Stomach (tissue), 9 donors: ENCODE measurements around the gene AFF4. TPM values are rescaled to one million over a fixed set of nuclear protein-coding genes. Genes with fewer than 3 reads are reported as not detected.

Experiments used
- DNase-seq, 2 donors: peaks; one replicate each; pipeline versions ENCODE4 v3.0.0 to v3.0.0-alpha.2; 2013 to 2019
- H3K27ac ChIP-seq, 5 donors: fragments of 200-600 bp in 4 of 5; sonication (generic) in 4 of 5; one replicate each; pipeline ENCODE4 v1.5.1; 2013 to 2019; ENCODE audit warnings: mild to moderate bottlenecking in 1 of 5, moderate library complexity in 1 of 5
- H3K27me3 ChIP-seq, 3 donors: fragments of 200-600 bp; sonication (generic); one replicate each; pipeline ENCODE4 v1.5.1; 2017 to 2019; ENCODE audit warnings: mixed run types in 1 of 3
- H3K36me3 ChIP-seq, 4 donors: fragments of 200-600 bp; sonication (generic); 1 replicate in 3 of 4; 2 replicates in 1 of 4; pipeline ENCODE4 v1.5.1; 2016 to 2019
- H3K4me1 ChIP-seq, 4 donors: fragments of 200-600 bp; sonication (generic); one replicate each; pipeline ENCODE4 v1.5.1; 2016 to 2019
- H3K4me3 ChIP-seq, 4 donors: fragments of 200-600 bp; sonication (generic) in 3 of 4; one replicate each; pipeline ENCODE4 v1.5.1; 2016 to 2019; ENCODE audit warnings: mild to moderate bottlenecking in 1 of 4
- H3K9me3 ChIP-seq, 4 donors: fragments of 200-600 bp; sonication (generic); one replicate each; pipeline ENCODE4 v1.5.1; 2016 to 2019
- EP300 ChIP-seq: sonication (generic); formaldehyde crosslinking; IDR thresholded peaks from one replicate; pipeline ENCODE4 v1.6.1; 2017; ENCODE audit warnings: antibody characterized with exemption
- POLR2A ChIP-seq, 4 donors: fragments of 450-650 bp; IDR thresholded peaks; one replicate each; pipeline ENCODE4 v1.6.1; 2016; ENCODE audit warnings: antibody characterized with exemption in 4 of 4, control low read depth in 2 of 4, mild to moderate bottlenecking in 1 of 4, moderate library complexity in 1 of 4
- POLR2AphosphoS5 ChIP-seq, 3 donors: sonication (generic); formaldehyde crosslinking; IDR thresholded peaks; one replicate each; pipeline ENCODE4 v1.6.1; 2016; ENCODE audit warnings: antibody characterized with exemption in 3 of 3
- WGBS, 5 donors: extraction: QIAGEN DNeasy Blood & Tissue Kit in 3 of 5; methylation state at CpG; one replicate each; pipeline versions ENCODE4 v1.1.5 to v1.1.7; 2013 to 2018; 5-methylcytosine and 5-hydroxymethylcytosine counted together
- intact Hi-C: fragments of 100-400 bp; cut with DNase I; formaldehyde crosslinking; loops from one replicate; pipeline ENCODE4 v1.15.1; 2023; ENCODE audit warnings: low total_unique reads
- polyA plus RNA-seq, 3 donors: library from polyadenylated mRNA; stranded (reverse); fragments of 200-250 nt; gene quantifications; one replicate each; pipeline ENCODE4 v1.2.3, GENCODE V29; 2013
- small RNA-seq, 4 donors: library from RNA; depleted of rRNA; stranded (forward); fragments of <200 nt; gene quantifications; one replicate each; pipeline ENCODE3, GENCODE V24; 2016
- total RNA-seq, 5 donors: library from RNA; depleted of rRNA; stranded (reverse); fragments of >200 nt; gene quantifications; one replicate each; pipeline versions ENCODE4 v1.1.0 to v1.2.3, GENCODE V29; 2014 to 2016
- TF ChIP-seq, protein P1 (sequence below), 7 experiments: fragments of 450-650 bp in 4 of 7; fragments of 200-600 bp in 3 of 7; sonication (generic) in 3 of 7; IDR thresholded peaks; one replicate each; pipeline ENCODE4 v1.5.1; 2016 to 2019; ENCODE audit warnings: antibody characterized with exemption in 7 of 7, control low read depth in 2 of 7, mild to moderate bottlenecking in 1 of 7
- donor health status: healthy with polysubstance abuse.
- donor health status: Bipolar disorder and iron deficiency.
- donor health status: healthy.

Gene AFF4
- total and polyA plus RNA-seq, 8 donors: 7.0 to 133 (median 50.9) TPM

DNA sequence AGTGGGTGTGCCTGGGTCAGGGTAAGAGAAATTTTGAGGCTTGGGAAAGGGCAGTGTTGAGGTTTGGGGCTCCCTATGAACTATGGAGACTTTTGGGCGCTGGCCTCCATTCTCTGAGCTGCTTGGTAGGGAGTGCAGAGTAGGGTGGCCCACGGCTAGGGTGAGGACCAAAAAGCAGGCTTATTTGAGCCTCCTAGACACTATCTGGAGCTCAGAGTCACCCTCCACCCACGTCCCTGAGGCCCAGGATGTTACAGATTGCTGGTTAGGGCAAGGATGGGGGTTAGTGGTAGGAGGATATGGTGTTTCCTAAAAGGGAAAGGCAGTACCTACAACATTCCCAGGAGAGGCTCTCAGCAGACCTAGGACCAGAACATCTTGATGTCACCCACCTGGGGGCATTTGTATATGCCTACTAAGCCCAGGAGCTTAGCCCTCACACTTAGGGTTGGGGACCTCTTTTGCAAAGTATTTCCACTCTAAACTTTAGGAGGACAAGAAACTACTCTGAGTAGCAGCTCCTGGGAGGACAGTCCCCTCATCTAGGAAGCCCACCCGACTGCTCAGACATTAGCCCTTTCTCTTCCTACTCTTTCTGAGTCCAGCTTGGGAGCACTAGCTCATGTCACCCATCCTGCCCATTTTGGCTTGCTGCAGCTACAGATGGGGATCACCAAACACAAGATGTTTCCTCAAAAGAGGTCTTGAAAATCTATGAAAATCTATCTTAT lies 135.3 kb downstream of the AFF4 start:
- Histone ChIP-seq H3K27me3 (peaks cover 0 to 80% (median 5%) of the 10 kb centered on the region in 3 donors), H3K4me1 (peaks cover 12 to 60% (median 38%) of the 10 kb centered on the region in 4 donors), H3K27ac (no peak overlapping the region), H3K36me3 (peaks cover 0 to 34% (median 26%) of the 10 kb centered on the region in 4 donors), H3K4me3 (peak overlapping the region in 1 of 4 donors; percentile 74), H3K9me3 (no peaks in the 10 kb centered on the region)
- TF ChIP-seq EP300: no peak
- TF ChIP-seq POLR2AphosphoS5 (IDR thresholded peaks at IDR 0.05): no peak
- TF ChIP-seq, protein P1, sequence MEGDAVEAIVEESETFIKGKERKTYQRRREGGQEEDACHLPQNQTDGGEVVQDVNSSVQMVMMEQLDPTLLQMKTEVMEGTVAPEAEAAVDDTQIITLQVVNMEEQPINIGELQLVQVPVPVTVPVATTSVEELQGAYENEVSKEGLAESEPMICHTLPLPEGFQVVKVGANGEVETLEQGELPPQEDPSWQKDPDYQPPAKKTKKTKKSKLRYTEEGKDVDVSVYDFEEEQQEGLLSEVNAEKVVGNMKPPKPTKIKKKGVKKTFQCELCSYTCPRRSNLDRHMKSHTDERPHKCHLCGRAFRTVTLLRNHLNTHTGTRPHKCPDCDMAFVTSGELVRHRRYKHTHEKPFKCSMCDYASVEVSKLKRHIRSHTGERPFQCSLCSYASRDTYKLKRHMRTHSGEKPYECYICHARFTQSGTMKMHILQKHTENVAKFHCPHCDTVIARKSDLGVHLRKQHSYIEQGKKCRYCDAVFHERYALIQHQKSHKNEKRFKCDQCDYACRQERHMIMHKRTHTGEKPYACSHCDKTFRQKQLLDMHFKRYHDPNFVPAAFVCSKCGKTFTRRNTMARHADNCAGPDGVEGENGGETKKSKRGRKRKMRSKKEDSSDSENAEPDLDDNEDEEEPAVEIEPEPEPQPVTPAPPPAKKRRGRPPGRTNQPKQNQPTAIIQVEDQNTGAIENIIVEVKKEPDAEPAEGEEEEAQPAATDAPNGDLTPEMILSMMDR (IDR thresholded peaks at IDR 0.05): no peak
- no peak for TF ChIP-seq POLR2A (IDR thresholded peaks at IDR 0.05)
- WGBS, 5 donors: 85 to 88% (median 87%) methylated on average over 4 of the region's 4 CpGs
- intact Hi-C loops: no loop called here
- DNase-seq: no peak

DNA sequence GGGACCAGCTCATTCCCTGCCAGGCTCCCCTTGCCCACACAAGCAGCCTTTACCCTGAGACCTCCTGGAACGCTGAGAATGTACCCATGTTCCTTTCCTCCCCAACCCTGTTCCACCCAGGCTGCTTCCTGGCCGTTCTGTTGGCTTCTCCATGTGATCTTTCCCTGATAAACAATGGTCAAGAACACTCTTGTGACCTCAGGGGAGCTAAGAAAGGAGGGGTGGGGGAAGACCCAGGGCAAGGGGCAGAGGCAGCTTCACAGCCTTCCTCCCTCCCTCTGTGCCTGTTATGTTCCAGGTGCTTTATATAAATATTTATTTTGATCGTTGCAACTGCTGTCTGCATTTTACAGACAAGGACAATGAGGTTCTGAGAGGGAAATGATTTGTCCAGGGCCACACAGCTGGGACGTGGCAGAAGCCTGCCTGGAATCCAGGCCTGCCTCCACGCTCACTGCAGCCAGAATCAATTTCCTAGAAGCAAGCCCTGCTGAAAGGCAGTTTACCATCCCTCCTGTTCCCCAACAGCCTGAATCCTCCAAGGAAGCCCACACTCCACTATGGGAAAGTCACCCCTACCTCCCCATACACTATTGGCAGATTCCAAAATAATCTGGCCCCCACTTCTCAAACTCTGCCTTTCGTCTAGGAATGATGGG lies 136.9 kb downstream of the AFF4 start:
- 57 to 71% (median 58%) methylated on average over 6 of the region's 6 CpGs for WGBS, 5 donors
- H3K4me3 ChIP-seq: peak overlapping the region in 1 of 4 donors; percentile 29
- no peak for DNase-seq

DNA sequence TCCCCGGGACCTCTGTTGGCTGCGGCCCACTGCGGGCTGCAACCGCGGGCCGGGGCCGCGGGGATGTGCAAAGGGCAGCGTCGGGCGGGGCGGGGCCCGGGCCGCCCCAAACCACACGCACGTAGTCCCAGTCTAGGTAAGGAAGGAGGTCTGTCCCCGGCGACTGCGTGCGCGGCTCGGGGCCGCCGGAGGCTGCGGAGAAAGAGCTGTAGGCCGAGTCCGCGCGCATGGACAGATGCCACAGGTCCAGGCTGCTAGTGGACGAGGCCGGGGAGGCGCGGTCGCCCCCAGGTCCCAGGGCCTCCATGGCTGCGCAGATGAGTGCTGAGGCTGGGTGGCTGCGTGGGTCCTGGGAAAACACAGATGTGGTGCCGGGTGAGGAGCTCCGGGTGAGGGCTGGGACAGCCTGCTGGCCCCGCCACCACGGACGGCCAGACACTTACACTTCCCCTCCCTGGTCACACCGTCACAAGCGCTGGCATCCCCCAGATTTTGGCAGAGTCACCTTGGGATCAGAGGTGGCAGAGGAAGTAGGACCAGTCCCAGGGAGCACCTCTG lies 137.5 kb downstream of the AFF4 start:
- H3K4me3 ChIP-seq: peak overlapping the region; percentile 15 to 30 (median 28)
- peaks cover 0 to 34% (median 27%) of the 10 kb centered on the region in 4 donors for H3K36me3 ChIP-seq
- TF ChIP-seq, protein P1 (IDR thresholded peaks at IDR 0.05): no peak
- no peaks in the 10 kb centered on the region for H3K9me3 ChIP-seq
- H3K27ac ChIP-seq: no peak overlapping the region
- intact Hi-C loops: no loop called here
- DNase-seq: peak in 1 of 2 donors; percentile 52
- H3K27me3 ChIP-seq: peaks cover 0 to 81% (median 5%) of the 10 kb centered on the region in 3 donors
- H3K4me1 ChIP-seq: peaks cover 16 to 62% (median 35%) of the 10 kb centered on the region in 4 donors
- WGBS, 5 donors: 66 to 80% (median 68%) methylated on average over 29 to 43 of the region's 43 CpGs

More for the DNA sequence above, 136.9 kb downstream of the AFF4 start:
- Histone ChIP-seq H3K9me3 (no peaks in the 10 kb centered on the region), H3K27ac (no peak overlapping the region), H3K36me3 (peaks cover 0 to 34% (median 27%) of the 10 kb centered on the region in 4 donors), H3K4me1 (peaks cover 16 to 67% (median 40%) of the 10 kb centered on the region in 4 donors), H3K27me3 (peaks cover 0 to 87% (median 5%) of the 10 kb centered on the region in 3 donors)
- TF ChIP-seq, protein P1 (IDR thresholded peaks at IDR 0.05): no peak
- TF ChIP-seq POLR2A (IDR thresholded peaks at IDR 0.05): no peak
- no peak for TF ChIP-seq POLR2AphosphoS5 (IDR thresholded peaks at IDR 0.05)
- TF ChIP-seq EP300: no peak
- intact Hi-C loops: no loop called here

Small RNA genes within 50 kb of the gene (small RNA-seq; reads per million reads assigned to genes)
- gene AC113410.1 (0 reads per million in 4 donors), gene ATP6V0E1P1 (0 reads per million in 4 donors), gene RF00019 (0 reads per million in 4 donors), gene RNA5SP192 (0 reads per million in 4 donors)

Other genes with a start within 250 kb of the AFF4 start
- 10 to 100 TPM in 1 of 5 donors, 1 to 10 TPM in 3, under 1 TPM in 1; 0.58 to 19.3 (median 8.5) TPM for gene KIF3A, start 226.1 kb downstream of the AFF4 start, total RNA-seq
- gene KIF3A, start 226.1 kb downstream of the AFF4 start, polyA plus RNA-seq: 1 to 10 TPM; 1.5 to 3.8 (median 2.1) TPM
- gene CCNI2, start 216.2 kb downstream of the AFF4 start, total RNA-seq: 10 to 100 TPM in 2 of 5 donors, under 1 TPM in 1, not detected in 2; 0.92 to 56.7 (median 34.5) TPM
- 1 to 10 TPM in 2 of 3 donors, under 1 TPM in 1; 0.46 to 1.9 (median 1.3) TPM for gene CCNI2, start 216.2 kb downstream of the AFF4 start, polyA plus RNA-seq
- 10 to 100 TPM; 18.5 to 47.3 (median 36.2) TPM for gene SEPTIN8, start 186.4 kb downstream of the AFF4 start, total RNA-seq
- 10 to 100 TPM; 15.5 to 28.4 (median 27.4) TPM for gene SEPTIN8, start 186.4 kb downstream of the AFF4 start, polyA plus RNA-seq
- gene SOWAHA, start 150.3 kb downstream of the AFF4 start, total RNA-seq: 10 to 100 TPM in 2 of 5 donors, 1 to 10 TPM in 2, not detected in 1; 6.8 to 91.8 (median 13.2) TPM
- gene SOWAHA, start 150.3 kb downstream of the AFF4 start, polyA plus RNA-seq: 1 to 10 TPM; 2.4 to 5.7 (median 5.2) TPM
- gene SHROOM1, start 133.0 kb downstream of the AFF4 start, total RNA-seq: 100 to 1,000 TPM in 1 of 5 donors, 10 to 100 TPM in 3, 1 to 10 TPM in 1; 5.3 to 264 (median 48.7) TPM
- 10 to 100 TPM in 1 of 3 donors, 1 to 10 TPM in 2; 7.5 to 12.8 (median 9.6) TPM for gene SHROOM1, start 133.0 kb downstream of the AFF4 start, polyA plus RNA-seq
- gene GDF9, start 97.2 kb downstream of the AFF4 start, total RNA-seq: 1 to 10 TPM in 2 of 5 donors, not detected in 3; 1.2 to 4.4 TPM
- 1 to 10 TPM in 1 of 3 donors, under 1 TPM in 1, not detected in 1; 0.25 to 1.1 TPM for gene GDF9, start 97.2 kb downstream of the AFF4 start, polyA plus RNA-seq
- 100 to 1,000 TPM in 2 of 5 donors, 10 to 100 TPM in 3; 66.5 to 173 (median 83.4) TPM for gene UQCRQ, start 97.0 kb downstream of the AFF4 start, total RNA-seq
- gene UQCRQ, start 97.0 kb downstream of the AFF4 start, polyA plus RNA-seq: 100 to 1,000 TPM; 470 to 603 (median 499) TPM
- gene LEAP2, start 90.0 kb downstream of the AFF4 start, total RNA-seq: 1 to 10 TPM in 2 of 5 donors, under 1 TPM in 1, not detected in 2; 0.92 to 2.3 (median 1.3) TPM
- gene LEAP2, start 90.0 kb downstream of the AFF4 start, polyA plus RNA-seq: 1 to 10 TPM; 1.4 to 2.2 (median 1.4) TPM
- 10 to 100 TPM in 1 of 5 donors, 1 to 10 TPM in 3, under 1 TPM in 1; 0.29 to 16.5 (median 6.4) TPM for gene ZCCHC10, start 62.9 kb upstream of the AFF4 start, total RNA-seq
- gene ZCCHC10, start 62.9 kb upstream of the AFF4 start, polyA plus RNA-seq: 10 to 100 TPM; 21.3 to 45.1 (median 23.3) TPM
- 10 to 100 TPM; 21.6 to 79.1 (median 48.8) TPM for gene HSPA4, start 88.4 kb upstream of the AFF4 start, total RNA-seq
- 10 to 100 TPM; 29.3 to 44.5 (median 29.9) TPM for gene HSPA4, start 88.4 kb upstream of the AFF4 start, polyA plus RNA-seq